Mesenchymal stem cell (in vitro differentiated cells and primary cell): Measurements from ENCODE around the gene CPNE7.
A peak's percentile ranks its signal among the peaks of the same experiment; 100 is the strongest.

ENCODE experiments used
- DNase-seq: peaks from one replicate; pipeline ENCODE4 v3.0.0-alpha.2; 2013
- H2AFZ ChIP-seq: one replicate; pipeline ENCODE4 v1.6.1; 2013; ENCODE audit warnings: low read depth, mild to moderate bottlenecking, control low read depth, inconsistent platforms, low read length, moderate library complexity
- H2AK5ac ChIP-seq: 2 replicates; pipeline ENCODE4 v1.6.1; 2013; ENCODE audit warnings: low read length, moderate library complexity, mild to moderate bottlenecking, inconsistent platforms; ENCODE audit not compliant: severe bottlenecking
- H2BK120ac ChIP-seq: one replicate; pipeline ENCODE4 v1.6.1; 2013; ENCODE audit warnings: low read depth, mild to moderate bottlenecking, inconsistent platforms, low read length, moderate library complexity
- H2BK12ac ChIP-seq, 2 experiments: one replicate each; pipeline ENCODE4 v1.6.1; 2013; ENCODE audit warnings: inconsistent platforms in 2 of 2, low read length in 2 of 2, mild to moderate bottlenecking in 2 of 2, moderate library complexity in 2 of 2, control low read depth in 1 of 2
- H2BK15ac ChIP-seq: one replicate; pipeline ENCODE4 v1.6.1; 2013; ENCODE audit warnings: mild to moderate bottlenecking, low read depth, inconsistent platforms; ENCODE audit not compliant: poor library complexity, severe bottlenecking
- H2BK5ac ChIP-seq: 2 replicates; pipeline ENCODE4 v1.6.1; 2013; ENCODE audit warnings: low read depth, mild to moderate bottlenecking, low read length, control low read depth, inconsistent platforms; ENCODE audit not compliant: poor library complexity, severe bottlenecking
- H3K14ac ChIP-seq, 2 experiments: one replicate each; pipeline ENCODE4 v1.6.1; 2013; ENCODE audit warnings: inconsistent platforms in 2 of 2, low read length in 2 of 2, control low read depth in 1 of 2, mild to moderate bottlenecking in 1 of 2, moderate library complexity in 1 of 2
- H3K18ac ChIP-seq, 2 experiments: one replicate each; pipeline ENCODE4 v1.6.1; 2013; ENCODE audit warnings: inconsistent platforms in 2 of 2, low read length in 2 of 2, control low read depth in 1 of 2, low read depth in 1 of 2, mild to moderate bottlenecking in 1 of 2
- H3K23ac ChIP-seq, 2 experiments: one replicate each; pipeline ENCODE4 v1.6.1; 2013; ENCODE audit warnings: inconsistent platforms in 2 of 2, low read length in 2 of 2, mild to moderate bottlenecking in 2 of 2, moderate library complexity in 2 of 2, control low read depth in 1 of 2
- H3K27ac ChIP-seq: 2 replicates; pipeline ENCODE4 v1.5.1; 2013; ENCODE audit warnings: mild to moderate bottlenecking, moderate library complexity, low read length, control low read depth, inconsistent platforms; ENCODE audit not compliant: poor library complexity, severe bottlenecking
- H3K27me3 ChIP-seq, 2 experiments: 2 replicates each; pipeline versions ENCODE4 v1.6.1 to v1.7.0; 2013; ENCODE audit warnings: low read length in 2 of 2, mild to moderate bottlenecking in 2 of 2, moderate library complexity in 2 of 2, control low read depth in 1 of 2, inconsistent platforms in 1 of 2; ENCODE audit not compliant: control insufficient read depth in 1 of 2, insufficient read depth in 1 of 2
- H3K36me3 ChIP-seq, 2 experiments: 2 replicates each; pipeline versions ENCODE4 v1.6.1 to v1.7.0; 2013; ENCODE audit warnings: low read length in 2 of 2, control low read depth in 1 of 2, inconsistent platforms in 1 of 2, low read depth in 1 of 2, mild to moderate bottlenecking in 1 of 2; ENCODE audit not compliant: insufficient read depth in 2 of 2, control insufficient read depth in 1 of 2
- H3K4ac ChIP-seq, 2 experiments: one replicate each; pipeline ENCODE4 v1.6.1; 2013; ENCODE audit warnings: inconsistent platforms in 2 of 2, low read length in 2 of 2, mild to moderate bottlenecking in 2 of 2, moderate library complexity in 2 of 2, control low read depth in 1 of 2, low read depth in 1 of 2
- H3K4me1 ChIP-seq: 2 replicates; pipeline ENCODE4 v1.6.1; 2013; ENCODE audit warnings: low read depth, low read length, control low read depth; ENCODE audit not compliant: control insufficient read depth, insufficient read depth
- H3K4me2 ChIP-seq: 2 replicates; pipeline ENCODE4 v1.6.1; 2013; ENCODE audit warnings: low read length, mild to moderate bottlenecking, inconsistent platforms; ENCODE audit not compliant: poor library complexity, severe bottlenecking
- H3K4me3 ChIP-seq, 2 experiments: 2 replicates each; pipeline versions ENCODE4 v1.5.1 to v1.7.0; 2013; ENCODE audit warnings: low read length in 2 of 2, mild to moderate bottlenecking in 2 of 2, control low read depth in 1 of 2, low read depth in 1 of 2; ENCODE audit not compliant: insufficient read depth in 1 of 2
- H3K79me1 ChIP-seq: replicated peaks from 2 replicates; pipeline ENCODE4 v1.6.1; 2013; ENCODE audit warnings: mild to moderate bottlenecking, control low read depth, low read length, inconsistent platforms; ENCODE audit not compliant: poor library complexity, severe bottlenecking
- H3K9ac ChIP-seq: 2 replicates; pipeline ENCODE4 v1.7.0; 2013; ENCODE audit warnings: mild to moderate bottlenecking, low read length, moderate library complexity
- H3K9me3 ChIP-seq: 2 replicates; pipeline ENCODE4 v1.7.0; 2013; ENCODE audit warnings: mild to moderate bottlenecking, low read length; ENCODE audit not compliant: control insufficient read depth
- H4K8ac ChIP-seq: one replicate; pipeline ENCODE4 v1.6.1; 2013; ENCODE audit warnings: inconsistent platforms, mild to moderate bottlenecking, low read length, moderate library complexity
- H4K91ac ChIP-seq: one replicate; pipeline ENCODE4 v1.6.1; 2013; ENCODE audit warnings: mild to moderate bottlenecking, low read length, inconsistent platforms
- WGBS: methylation state at CpG from one replicate; pipeline ENCODE4 v1.1.7; 2013; ENCODE audit warnings: mixed read lengths; 5-methylcytosine and 5-hydroxymethylcytosine counted together

Gene CPNE7

GRCh38 chr16:89589241-89589926 lies 13.8 kb downstream of the CPNE7 start:
- Histone ChIP-seq H3K36me3 (peaks cover 0 to 5% of the 10 kb centered on the region in 2 experiments), H2BK15ac (no peak overlapping the region), H2BK120ac (no peak overlapping the region), H3K4me2 (no peak overlapping the region), H3K9ac (no peak overlapping the region), H2AK5ac (no peak overlapping the region), H3K4me1 (peaks cover 10% of the 10 kb centered on the region), H4K8ac (no peak overlapping the region), H2BK12ac (no peak overlapping the region), H3K27ac (no peak overlapping the region), H2BK5ac (no peak overlapping the region), H3K27me3 (no peaks in the 10 kb centered on the region), H4K91ac (no peak overlapping the region), H3K4ac (no peak overlapping the region), H3K4me3 (no peak overlapping the region), H3K14ac (no peak overlapping the region), H2AFZ (no peak overlapping the region), H3K79me1 (no peaks in the 10 kb centered on the region), H3K9me3 (no peaks in the 10 kb centered on the region), H3K23ac (no peak overlapping the region), H3K18ac (no peak overlapping the region)
- DNase-seq, result no peak
- WGBS, result 93% methylated on average over 21 of the region's 21 CpGs

GRCh38 chr16:89593841-89594240 lies 18.3 kb downstream of the CPNE7 start:
- H3K9me3 ChIP-seq, result no peaks in the 10 kb centered on the region
- no peaks in the 10 kb centered on the region for H3K79me1 ChIP-seq
- H2BK15ac ChIP-seq, result no peak overlapping the region
- no peak overlapping the region for H3K4ac ChIP-seq
- no peak overlapping the region for H2BK120ac ChIP-seq
- H3K18ac ChIP-seq, result no peak overlapping the region
- no peak overlapping the region for H3K9ac ChIP-seq
- H3K27me3 ChIP-seq, result no peaks in the 10 kb centered on the region
- peaks cover 0 to 8% of the 10 kb centered on the region in 2 experiments for H3K36me3 ChIP-seq
- H3K23ac ChIP-seq, result no peak overlapping the region
- no peak overlapping the region for H2BK12ac ChIP-seq
- H3K4me2 ChIP-seq, result no peak overlapping the region
- no peak overlapping the region for H2BK5ac ChIP-seq
- H3K4me1 ChIP-seq, result peaks cover 5% of the 10 kb centered on the region
- DNase-seq, result no peak
- H4K91ac ChIP-seq, result no peak overlapping the region
- WGBS, result 94% methylated on average over 15 of the region's 15 CpGs
- no peak overlapping the region for H2AFZ ChIP-seq
- no peak overlapping the region for H3K27ac ChIP-seq
- H3K4me3 ChIP-seq, result no peak overlapping the region
- H4K8ac ChIP-seq, result no peak overlapping the region
- H2AK5ac ChIP-seq, result no peak overlapping the region
- H3K14ac ChIP-seq, result no peak overlapping the region

DNA sequence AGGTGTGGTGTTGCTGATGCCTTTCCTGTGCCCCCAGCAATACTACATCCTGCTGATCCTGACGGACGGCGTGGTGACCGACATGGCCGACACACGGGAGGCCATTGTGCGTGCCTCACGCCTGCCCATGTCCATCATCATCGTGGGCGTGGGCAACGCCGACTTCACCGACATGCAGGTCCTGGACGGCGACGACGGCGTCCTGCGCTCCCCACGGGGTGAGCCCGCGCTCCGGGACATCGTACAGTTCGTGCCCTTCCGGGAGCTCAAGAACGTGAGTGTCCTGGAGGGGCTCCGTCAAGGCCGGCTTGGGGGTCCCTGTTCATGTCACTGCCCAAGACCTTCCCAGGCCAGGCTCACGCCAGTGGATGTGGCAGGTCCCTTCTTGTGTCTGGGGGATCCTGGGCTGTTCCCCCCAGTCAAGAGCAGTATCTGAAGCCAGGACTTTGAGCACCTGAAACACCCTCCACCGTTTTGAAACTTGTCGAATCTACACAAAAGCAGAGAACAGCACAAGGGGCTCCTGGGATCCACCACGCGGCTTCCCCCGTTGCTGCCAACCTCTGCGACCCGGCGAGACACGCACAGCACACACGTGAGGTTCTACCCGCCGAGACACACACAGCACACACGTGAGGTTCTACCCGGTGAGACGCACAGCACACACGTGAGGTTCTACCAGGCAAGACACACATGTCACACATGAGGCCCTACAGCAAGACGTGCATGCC lies 19.9 kb downstream of the CPNE7 start:
- no peaks in the 10 kb centered on the region for H3K79me1 ChIP-seq
- H2AK5ac ChIP-seq, result no peak overlapping the region
- H2AFZ ChIP-seq, result no peak overlapping the region
- H4K91ac ChIP-seq, result no peak overlapping the region
- H3K14ac ChIP-seq, result peak overlapping the region in 1 of 2 experiments; percentile 22
- 97% methylated on average over 47 of the region's 47 CpGs for WGBS
- no peaks in the 10 kb centered on the region for H3K27me3 ChIP-seq
- no peak for DNase-seq
- no peak overlapping the region for H3K27ac ChIP-seq
- no peak overlapping the region for H4K8ac ChIP-seq
- no peak overlapping the region for H2BK12ac ChIP-seq
- no peak overlapping the region for H3K4me3 ChIP-seq
- H2BK5ac ChIP-seq, result no peak overlapping the region
- H3K4me2 ChIP-seq, result no peak overlapping the region
- no peak overlapping the region for H3K4ac ChIP-seq
- H3K18ac ChIP-seq, result no peak overlapping the region
- no peak overlapping the region for H3K9ac ChIP-seq
- peaks cover 12% of the 10 kb centered on the region for H3K4me1 ChIP-seq
- H3K23ac ChIP-seq, result no peak overlapping the region
- H2BK15ac ChIP-seq, result no peak overlapping the region
- no peaks in the 10 kb centered on the region for H3K9me3 ChIP-seq
- no peak overlapping the region for H2BK120ac ChIP-seq
- peaks cover 0 to 8% of the 10 kb centered on the region in 2 experiments for H3K36me3 ChIP-seq

DNA sequence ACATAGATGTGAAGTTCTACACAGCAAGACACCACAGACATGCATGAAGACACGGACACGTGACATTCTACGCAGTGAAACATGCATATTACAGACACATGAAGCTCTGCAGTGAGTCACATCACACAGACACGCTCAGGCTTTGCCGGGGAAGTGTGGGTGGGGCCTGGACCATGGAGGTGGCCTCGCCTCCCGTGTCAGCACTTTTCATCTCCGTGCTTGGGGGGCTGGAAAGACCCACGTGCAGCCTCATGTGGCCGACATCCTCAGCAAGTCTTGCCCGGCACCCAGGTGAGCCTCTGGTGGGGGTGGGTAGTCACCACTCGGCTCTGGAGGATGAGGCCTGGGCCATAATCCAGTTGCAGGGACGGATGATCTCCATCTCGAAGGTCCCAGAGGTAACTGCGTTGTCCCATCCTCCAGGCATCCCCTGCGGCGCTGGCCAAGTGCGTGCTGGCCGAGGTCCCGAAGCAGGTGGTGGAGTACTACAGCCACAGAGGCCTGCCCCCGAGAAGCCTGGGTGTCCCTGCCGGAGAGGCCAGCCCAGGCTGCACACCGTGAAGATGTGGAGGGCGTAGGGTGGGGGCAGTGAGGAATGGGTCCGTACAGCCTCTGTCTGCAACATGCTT lies 20.6 kb downstream of the CPNE7 start:
- H3K9me3 ChIP-seq, result no peaks in the 10 kb centered on the region
- H2BK12ac ChIP-seq, result no peak overlapping the region
- H3K4me1 ChIP-seq, result peaks cover 12% of the 10 kb centered on the region
- H3K4ac ChIP-seq, result no peak overlapping the region
- H3K4me2 ChIP-seq, result no peak overlapping the region
- H3K18ac ChIP-seq, result no peak overlapping the region
- 92% methylated on average over 23 of the region's 25 CpGs for WGBS
- no peak overlapping the region for H2BK120ac ChIP-seq
- no peak overlapping the region for H3K14ac ChIP-seq
- H3K9ac ChIP-seq, result no peak overlapping the region
- H3K27me3 ChIP-seq, result no peaks in the 10 kb centered on the region
- no peak for DNase-seq
- no peak overlapping the region for H4K8ac ChIP-seq
- H3K36me3 ChIP-seq, result peaks cover 0 to 5% of the 10 kb centered on the region in 2 experiments
- no peak overlapping the region for H3K27ac ChIP-seq
- H2AK5ac ChIP-seq, result no peak overlapping the region
- no peak overlapping the region for H3K4me3 ChIP-seq
- H3K23ac ChIP-seq, result no peak overlapping the region
- H2AFZ ChIP-seq, result no peak overlapping the region
- no peak overlapping the region for H4K91ac ChIP-seq
- no peak overlapping the region for H2BK15ac ChIP-seq
- no peaks in the 10 kb centered on the region for H3K79me1 ChIP-seq
- H2BK5ac ChIP-seq, result no peak overlapping the region
